Measurements from ENCODE around the gene USP5.

Gene USP5

DNA sequence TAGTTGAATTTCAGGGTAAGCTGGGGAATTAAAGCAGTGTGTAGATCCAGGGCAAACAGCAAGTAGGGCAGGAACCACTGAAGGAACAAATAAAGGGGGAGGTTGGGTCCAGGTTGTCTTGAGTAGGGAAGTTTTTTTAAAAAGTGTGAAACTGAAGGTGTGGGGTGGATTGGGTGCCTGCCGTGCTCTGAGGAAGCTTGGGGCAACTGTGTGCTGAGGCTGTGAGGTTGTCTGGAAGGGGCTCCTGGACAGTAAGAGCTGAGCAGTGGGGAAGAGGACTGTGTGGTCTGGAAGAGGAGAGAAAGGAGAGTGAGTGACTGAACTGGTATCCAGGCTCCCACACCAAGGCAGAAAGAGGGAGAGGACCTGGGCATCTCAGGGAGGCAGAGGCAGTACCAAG, 41.2 kb upstream of the USP5 start:
- H3K4me2 ChIP-seq (ENCODE audit: low read length), result no peak overlapping the region
- no peak overlapping the region for H3K27ac ChIP-seq (ENCODE audit: low read depth, low read length)
- peaks cover 15% of the 10 kb centered on the region for H3K4me1 ChIP-seq (ENCODE audit: control insufficient read depth, low read length)
- H4K20me1 ChIP-seq (ENCODE audit: control insufficient read depth, insufficient read depth, low read depth, low read length), result no peaks in the 10 kb centered on the region
- no peaks in the 10 kb centered on the region for H3F3A ChIP-seq (ENCODE audit: control insufficient read depth, insufficient read depth)
- H3K9me3 ChIP-seq (ENCODE audit: control insufficient read depth, insufficient read depth, low read length), result no peaks in the 10 kb centered on the region
- no peaks in the 10 kb centered on the region for H3K79me2 ChIP-seq (ENCODE audit: control insufficient read depth, low read length)
- peaks cover 28% of the 10 kb centered on the region for H3K27me3 ChIP-seq (ENCODE audit: control insufficient read depth, low read length)
- H3K36me3 ChIP-seq (ENCODE audit: control insufficient read depth, low read length), result no peaks in the 10 kb centered on the region
- TF ChIP-seq, protein P1, sequence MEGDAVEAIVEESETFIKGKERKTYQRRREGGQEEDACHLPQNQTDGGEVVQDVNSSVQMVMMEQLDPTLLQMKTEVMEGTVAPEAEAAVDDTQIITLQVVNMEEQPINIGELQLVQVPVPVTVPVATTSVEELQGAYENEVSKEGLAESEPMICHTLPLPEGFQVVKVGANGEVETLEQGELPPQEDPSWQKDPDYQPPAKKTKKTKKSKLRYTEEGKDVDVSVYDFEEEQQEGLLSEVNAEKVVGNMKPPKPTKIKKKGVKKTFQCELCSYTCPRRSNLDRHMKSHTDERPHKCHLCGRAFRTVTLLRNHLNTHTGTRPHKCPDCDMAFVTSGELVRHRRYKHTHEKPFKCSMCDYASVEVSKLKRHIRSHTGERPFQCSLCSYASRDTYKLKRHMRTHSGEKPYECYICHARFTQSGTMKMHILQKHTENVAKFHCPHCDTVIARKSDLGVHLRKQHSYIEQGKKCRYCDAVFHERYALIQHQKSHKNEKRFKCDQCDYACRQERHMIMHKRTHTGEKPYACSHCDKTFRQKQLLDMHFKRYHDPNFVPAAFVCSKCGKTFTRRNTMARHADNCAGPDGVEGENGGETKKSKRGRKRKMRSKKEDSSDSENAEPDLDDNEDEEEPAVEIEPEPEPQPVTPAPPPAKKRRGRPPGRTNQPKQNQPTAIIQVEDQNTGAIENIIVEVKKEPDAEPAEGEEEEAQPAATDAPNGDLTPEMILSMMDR (IDR thresholded peaks at IDR 0.05; ENCODE audit: low read depth, low read length, poor library complexity, severe bottlenecking), result no peak
- TF ChIP-seq EZH2phosphoT487 (IDR thresholded peaks at IDR 0.05; ENCODE audit: borderline replicate concordance, low read length), result no peak
- no peaks in the 10 kb centered on the region for H3K9me2 ChIP-seq (replicated peaks; ENCODE audit: control insufficient read depth, low read length)
- no peak overlapping the region for H3K4me3 ChIP-seq (ENCODE audit: low read length)

DNA sequence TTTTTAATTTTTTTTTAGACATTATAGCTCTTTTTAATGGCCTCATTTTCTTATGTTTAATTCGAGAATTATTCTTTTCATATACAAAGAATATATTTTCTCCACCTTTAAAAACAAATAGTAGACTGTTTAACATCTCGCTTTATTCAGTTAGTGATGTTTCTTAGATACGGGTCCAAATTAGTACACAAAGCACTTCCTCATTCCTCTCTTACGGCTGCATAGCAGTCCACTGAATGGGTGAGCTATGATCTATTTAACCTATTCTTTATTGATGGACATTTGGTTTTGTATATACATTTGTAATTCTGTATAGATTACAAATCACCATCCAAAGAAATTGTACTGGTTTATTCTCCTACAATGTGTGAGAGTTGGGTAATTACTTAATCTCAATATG, 38.6 kb upstream of the USP5 start:
- no peak overlapping the region for H3K4me3 ChIP-seq (ENCODE audit: low read length)
- H3K27me3 ChIP-seq (ENCODE audit: control insufficient read depth, low read length), result peaks cover 25% of the 10 kb centered on the region
- peaks cover 15% of the 10 kb centered on the region for H3K4me1 ChIP-seq (ENCODE audit: control insufficient read depth, low read length)
- H3K9me3 ChIP-seq (ENCODE audit: control insufficient read depth, insufficient read depth, low read length), result no peaks in the 10 kb centered on the region
- TF ChIP-seq EZH2phosphoT487 (IDR thresholded peaks at IDR 0.05; ENCODE audit: borderline replicate concordance, low read length), result no peak
- TF ChIP-seq, protein P1 (IDR thresholded peaks at IDR 0.05; ENCODE audit: low read depth, low read length, poor library complexity, severe bottlenecking), result no peak
- no peaks in the 10 kb centered on the region for H3F3A ChIP-seq (ENCODE audit: control insufficient read depth, insufficient read depth)
- H3K79me2 ChIP-seq (ENCODE audit: control insufficient read depth, low read length), result no peaks in the 10 kb centered on the region
- no peaks in the 10 kb centered on the region for H3K9me2 ChIP-seq (replicated peaks; ENCODE audit: control insufficient read depth, low read length)
- H3K36me3 ChIP-seq (ENCODE audit: control insufficient read depth, low read length), result no peaks in the 10 kb centered on the region
- no peak overlapping the region for H3K27ac ChIP-seq (ENCODE audit: low read depth, low read length)
- no peaks in the 10 kb centered on the region for H4K20me1 ChIP-seq (ENCODE audit: control insufficient read depth, insufficient read depth, low read depth, low read length)
- H3K4me2 ChIP-seq (ENCODE audit: low read length), result no peak overlapping the region; the same call in 1 of the 2 replicates

DNA sequence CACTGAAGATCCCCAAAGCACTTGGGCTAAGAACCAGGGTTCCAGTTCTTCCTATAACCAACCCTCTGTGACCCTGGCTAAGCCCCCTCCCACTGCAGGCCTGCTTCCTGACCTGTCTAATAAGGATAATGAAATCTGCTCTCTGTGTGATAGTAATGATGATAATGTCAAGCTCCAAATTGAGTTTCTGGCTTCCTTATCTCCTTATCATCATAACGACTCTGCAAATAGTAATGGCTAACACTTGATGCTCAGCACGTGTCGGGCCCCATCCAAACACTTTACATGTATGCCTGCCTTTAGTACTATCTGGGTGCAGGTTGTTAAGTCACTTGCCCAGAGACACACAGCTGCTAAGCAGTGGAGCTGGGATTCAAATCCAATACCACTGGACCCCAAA, 35.4 kb upstream of the USP5 start:
- H3K4me3 ChIP-seq (ENCODE audit: low read length), result no peak overlapping the region
- peaks cover 21% of the 10 kb centered on the region for H3K4me1 ChIP-seq (ENCODE audit: control insufficient read depth, low read length)
- no peaks in the 10 kb centered on the region for H3K36me3 ChIP-seq (ENCODE audit: control insufficient read depth, low read length)
- H3K27me3 ChIP-seq (ENCODE audit: control insufficient read depth, low read length), result peaks cover 46% of the 10 kb centered on the region
- H4K20me1 ChIP-seq (ENCODE audit: control insufficient read depth, insufficient read depth, low read depth, low read length), result no peaks in the 10 kb centered on the region
- no peak overlapping the region for H3K27ac ChIP-seq (ENCODE audit: low read depth, low read length)
- no peaks in the 10 kb centered on the region for H3K79me2 ChIP-seq (ENCODE audit: control insufficient read depth, low read length)
- no peaks in the 10 kb centered on the region for H3F3A ChIP-seq (ENCODE audit: control insufficient read depth, insufficient read depth)
- H3K4me2 ChIP-seq (ENCODE audit: low read length), result no peak overlapping the region
- H3K9me2 ChIP-seq (replicated peaks; ENCODE audit: control insufficient read depth, low read length), result no peaks in the 10 kb centered on the region
- no peaks in the 10 kb centered on the region for H3K9me3 ChIP-seq (ENCODE audit: control insufficient read depth, insufficient read depth, low read length)
- TF ChIP-seq, protein P1 (IDR thresholded peaks at IDR 0.05; ENCODE audit: low read depth, low read length, poor library complexity, severe bottlenecking), result no peak
- TF ChIP-seq EZH2phosphoT487 (IDR thresholded peaks at IDR 0.05; ENCODE audit: borderline replicate concordance, low read length), result no peak

DNA sequence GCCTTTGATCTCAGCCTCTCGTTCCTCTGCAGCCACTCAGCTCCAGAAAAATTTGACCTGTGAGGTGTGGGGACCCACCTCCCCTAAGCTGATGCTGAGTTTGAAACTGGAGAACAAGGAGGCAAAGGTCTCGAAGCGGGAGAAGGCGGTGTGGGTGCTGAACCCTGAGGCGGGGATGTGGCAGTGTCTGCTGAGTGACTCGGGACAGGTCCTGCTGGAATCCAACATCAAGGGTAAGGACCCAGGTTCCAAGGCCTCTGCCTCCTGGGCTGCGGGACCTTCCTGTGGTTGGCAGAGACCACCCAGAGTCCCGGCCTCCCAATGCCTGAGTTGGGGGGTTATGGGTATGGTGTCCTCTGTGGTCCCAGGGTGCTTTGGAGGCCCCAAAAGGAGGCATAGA, 34.9 kb upstream of the USP5 start:
- H3K4me2 ChIP-seq (ENCODE audit: low read length), result no peak overlapping the region
- peaks cover 25% of the 10 kb centered on the region for H3K4me1 ChIP-seq (ENCODE audit: control insufficient read depth, low read length)
- peaks cover 48% of the 10 kb centered on the region for H3K27me3 ChIP-seq (ENCODE audit: control insufficient read depth, low read length)
- no peaks in the 10 kb centered on the region for H3K36me3 ChIP-seq (ENCODE audit: control insufficient read depth, low read length)
- no peaks in the 10 kb centered on the region for H3F3A ChIP-seq (ENCODE audit: control insufficient read depth, insufficient read depth)
- H3K9me3 ChIP-seq (ENCODE audit: control insufficient read depth, insufficient read depth, low read length), result no peaks in the 10 kb centered on the region
- H4K20me1 ChIP-seq (ENCODE audit: control insufficient read depth, insufficient read depth, low read depth, low read length), result no peaks in the 10 kb centered on the region
- no peaks in the 10 kb centered on the region for H3K9me2 ChIP-seq (replicated peaks; ENCODE audit: control insufficient read depth, low read length)
- H3K27ac ChIP-seq (ENCODE audit: low read depth, low read length), result no peak overlapping the region
- TF ChIP-seq EZH2phosphoT487 (IDR thresholded peaks at IDR 0.05; ENCODE audit: borderline replicate concordance, low read length), result no peak
- TF ChIP-seq, protein P1 (IDR thresholded peaks at IDR 0.05; ENCODE audit: low read depth, low read length, poor library complexity, severe bottlenecking), result no peak
- H3K79me2 ChIP-seq (ENCODE audit: control insufficient read depth, low read length), result no peaks in the 10 kb centered on the region
- no peak overlapping the region for H3K4me3 ChIP-seq (ENCODE audit: low read length)
